K562 (cell line): Measurements from ENCODE around the gene LIPI. TPM values are rescaled to one million over a fixed set of nuclear protein-coding genes. Genes with fewer than 3 reads are reported as not detected.

Experiments
- ATF1 ChIP-seq, 2 experiments: fragments of 450-650 bp in 1 of 2; IDR thresholded peaks; 2 replicates each; pipeline ENCODE4 v1.6.1; 2016; ENCODE audit warnings: missing compliant biosample characterization in 1 of 2, missing genetic modification characterization in 1 of 2
- CBX8 ChIP-seq: fragments of 200-600 bp; sonication (generic); IDR thresholded peaks from 2 replicates; pipeline ENCODE4 v1.6.1; 2012; ENCODE audit warnings: borderline replicate concordance, mixed run types, low read depth, mild to moderate bottlenecking, moderate library complexity, mixed read lengths, low read length, control low read depth, inconsistent platforms; ENCODE audit not compliant: poor library complexity, severe bottlenecking; ENCODE audit errors: extremely low read depth
- GABPB2 ChIP-seq: fragments of 250-450 bp; sonication (Bioruptor Pico); conservative IDR thresholded peaks from 2 replicates; pipeline ENCODE4 v1.5.1; 2021; ENCODE audit warnings: mild to moderate bottlenecking
- HDAC3 ChIP-seq: fragments of 450-650 bp; IDR thresholded peaks from 2 replicates; pipeline ENCODE4 v1.6.1; 2018; ENCODE audit warnings: borderline replicate concordance, mild to moderate bottlenecking, moderate library complexity; ENCODE audit not compliant: partially characterized antibody
- MAZ ChIP-seq, 2 experiments: fragments of 450-650 bp in 1 of 2; sonication (generic) in 1 of 2; formaldehyde crosslinking; IDR thresholded peaks in 1 of 2; conservative IDR thresholded peaks in 1 of 2; 2 replicates each; pipeline versions ENCODE4 v1.4.0 to v1.5.0; 2020; ENCODE audit warnings: mild to moderate bottlenecking in 1 of 2, missing genetic modification reagents in 1 of 2
- NELFE ChIP-seq: IDR thresholded peaks from 2 replicates; pipeline ENCODE4 v1.6.1; 2011; ENCODE audit warnings: mild to moderate bottlenecking; ENCODE audit not compliant: insufficient read depth, insufficient read length
- NFE2 ChIP-seq: IDR thresholded peaks from 2 replicates; pipeline ENCODE4 v1.6.1; 2014; ENCODE audit warnings: antibody characterized with exemption, low read depth
- NRF1 ChIP-seq, 2 experiments: fragments of 450-650 bp; IDR thresholded peaks in 1 of 2; conservative IDR thresholded peaks in 1 of 2; 2 replicates each; pipeline ENCODE4 v1.6.1; 2014; ENCODE audit warnings: mild to moderate bottlenecking in 2 of 2
- PYGO2 ChIP-seq: fragments of 450-650 bp; IDR thresholded peaks from 2 replicates; pipeline ENCODE4 v1.6.1; 2016; ENCODE audit warnings: mild to moderate bottlenecking, missing genetic modification characterization, moderate library complexity, missing compliant biosample characterization
- RBM39 ChIP-seq: fragments of 200-400 bp; formaldehyde crosslinking; optimal IDR thresholded peaks from 2 replicates; pipeline ENCODE3; 2018; ENCODE audit warnings: low read depth, low read length
- TRIM25 ChIP-seq: fragments of 450-650 bp; IDR thresholded peaks from 2 replicates; pipeline ENCODE4 v1.7.0; 2016; ENCODE audit warnings: borderline replicate concordance
- TRIM28 ChIP-seq: fragments of 450-650 bp; IDR thresholded peaks from 2 replicates; pipeline ENCODE4 v1.6.1; 2017
- ZBTB33 ChIP-seq: sonication (generic); formaldehyde crosslinking; IDR thresholded peaks from 2 replicates; pipeline ENCODE4 v1.8.1; 2023; ENCODE audit warnings: mild to moderate bottlenecking, missing genetic modification reagents
- ZFX ChIP-seq: sonication (generic); formaldehyde crosslinking; IDR thresholded peaks from 2 replicates; pipeline ENCODE4 v1.8.0; 2022; ENCODE audit warnings: mild to moderate bottlenecking, missing genetic modification reagents, moderate library complexity
- ZKSCAN1 ChIP-seq: fragments of 150-350 bp; IDR thresholded peaks from 2 replicates; pipeline ENCODE4 v1.6.1; 2016; ENCODE audit warnings: low read depth, low read length
- ZNF184 ChIP-seq: sonication (generic); formaldehyde crosslinking; IDR thresholded peaks from 2 replicates; pipeline ENCODE4 v1.5.0; 2020; ENCODE audit warnings: missing genetic modification reagents
- ZNF324 ChIP-seq: fragments of 250-450 bp; sonication (Bioruptor Pico); IDR thresholded peaks from 2 replicates; pipeline ENCODE4 v1.4.0; 2020; ENCODE audit warnings: mild to moderate bottlenecking
- ZNF444 ChIP-seq: fragments of 250-450 bp; sonication (Bioruptor Pico); IDR thresholded peaks from 2 replicates; pipeline ENCODE4 v1.4.0; 2020; ENCODE audit warnings: mild to moderate bottlenecking, moderate library complexity
- ZNF507 ChIP-seq: conservative IDR thresholded peaks from 2 replicates; pipeline ENCODE4 v1.6.1; 2017; ENCODE audit warnings: missing genetic modification characterization, missing compliant biosample characterization
- polyA plus RNA-seq, 8 experiments: library from polyadenylated mRNA; depleted of rRNA in 4 of 8; stranded (reverse) in 5 of 8; unstranded in 3 of 8; fragments of >200 nt; fragmentation: Nextera tagmentation in 2 of 8; fragmentation: Illumina TruSeq in 1 of 8; extraction: Ambion mirVana in 2 of 8; extraction: Trizol in 1 of 8; gene quantifications; 2 replicates each; pipeline versions ENCODE4 v1.2.1 to v1.2.3, GENCODE V29; 2011 to 2014; ENCODE audit warnings: inconsistent platforms in 1 of 8, missing spikeins in 1 of 8
- total RNA-seq, 7 experiments: library from RNA; depleted of rRNA in 6 of 7; stranded (reverse); fragments of >200 nt in 6 of 7; fragmentation: Illumina TruSeq in 2 of 7; extraction: Trizol in 2 of 7; gene quantifications; 2 replicates each; pipeline versions ENCODE4 v1.2.1 to v1.2.3, GENCODE V29; 2011 to 2021; ENCODE audit warnings: low replicate concordance in 1 of 7
- TF ChIP-seq, protein P1 (sequence below): sonication (generic); formaldehyde crosslinking; IDR thresholded peaks from 2 replicates; pipeline ENCODE4 v1.8.0; 2022; ENCODE audit warnings: mild to moderate bottlenecking, missing genetic modification reagents
- TF ChIP-seq, protein P2 (sequence below): fragments of 250-450 bp; sonication (Bioruptor Pico); IDR thresholded peaks from 2 replicates; pipeline ENCODE4 v1.5.0; 2021; ENCODE audit warnings: mild to moderate bottlenecking, borderline replicate concordance

Gene LIPI
- total and polyA plus RNA-seq, 9 of the 15 experiments (the other 6 are each of a cell fraction or from before 2014, with no cell fraction given): not detected

DNA sequence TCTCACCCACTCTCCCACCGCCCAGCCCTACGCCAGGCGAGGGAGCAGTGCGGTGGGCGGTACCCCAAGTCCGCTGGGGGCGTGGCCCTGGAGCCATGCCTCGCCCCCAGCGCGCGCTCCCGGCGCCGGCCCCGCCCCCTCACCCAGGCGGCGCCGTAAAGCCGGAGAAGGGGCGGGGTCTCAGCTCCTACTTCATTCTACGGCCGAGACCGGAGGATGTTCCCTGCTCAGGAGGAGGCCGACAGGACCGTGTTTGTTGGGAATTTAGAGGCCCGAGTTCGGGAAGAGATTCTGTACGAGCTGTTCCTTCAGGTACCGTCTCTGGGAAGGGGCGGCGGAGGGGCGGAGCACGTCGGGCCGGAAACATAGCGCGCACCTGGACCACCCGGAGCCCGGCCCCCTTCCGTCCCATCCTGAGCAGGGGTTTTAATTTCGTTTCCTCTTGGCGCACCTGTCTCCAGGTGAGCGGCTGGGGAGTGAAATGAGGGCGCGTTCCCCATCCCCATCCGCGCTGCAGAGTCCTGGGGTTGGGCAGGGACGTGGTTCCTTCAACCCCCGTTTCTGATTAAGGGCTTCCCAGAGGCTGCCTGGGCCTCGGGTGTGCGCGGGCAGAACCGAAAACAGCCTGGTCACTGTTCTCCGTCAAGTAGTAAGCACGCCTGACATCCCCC lies 5.4 kb upstream of the LIPI start, which contains the start of gene RBM11 (continued):
- no peak for TF ChIP-seq ZNF444
- TF ChIP-seq, protein P1, sequence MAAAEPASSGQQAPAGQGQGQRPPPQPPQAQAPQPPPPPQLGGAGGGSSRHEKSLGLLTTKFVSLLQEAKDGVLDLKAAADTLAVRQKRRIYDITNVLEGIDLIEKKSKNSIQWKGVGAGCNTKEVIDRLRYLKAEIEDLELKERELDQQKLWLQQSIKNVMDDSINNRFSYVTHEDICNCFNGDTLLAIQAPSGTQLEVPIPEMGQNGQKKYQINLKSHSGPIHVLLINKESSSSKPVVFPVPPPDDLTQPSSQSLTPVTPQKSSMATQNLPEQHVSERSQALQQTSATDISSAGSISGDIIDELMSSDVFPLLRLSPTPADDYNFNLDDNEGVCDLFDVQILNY: no peak
- TF ChIP-seq, protein P2, sequence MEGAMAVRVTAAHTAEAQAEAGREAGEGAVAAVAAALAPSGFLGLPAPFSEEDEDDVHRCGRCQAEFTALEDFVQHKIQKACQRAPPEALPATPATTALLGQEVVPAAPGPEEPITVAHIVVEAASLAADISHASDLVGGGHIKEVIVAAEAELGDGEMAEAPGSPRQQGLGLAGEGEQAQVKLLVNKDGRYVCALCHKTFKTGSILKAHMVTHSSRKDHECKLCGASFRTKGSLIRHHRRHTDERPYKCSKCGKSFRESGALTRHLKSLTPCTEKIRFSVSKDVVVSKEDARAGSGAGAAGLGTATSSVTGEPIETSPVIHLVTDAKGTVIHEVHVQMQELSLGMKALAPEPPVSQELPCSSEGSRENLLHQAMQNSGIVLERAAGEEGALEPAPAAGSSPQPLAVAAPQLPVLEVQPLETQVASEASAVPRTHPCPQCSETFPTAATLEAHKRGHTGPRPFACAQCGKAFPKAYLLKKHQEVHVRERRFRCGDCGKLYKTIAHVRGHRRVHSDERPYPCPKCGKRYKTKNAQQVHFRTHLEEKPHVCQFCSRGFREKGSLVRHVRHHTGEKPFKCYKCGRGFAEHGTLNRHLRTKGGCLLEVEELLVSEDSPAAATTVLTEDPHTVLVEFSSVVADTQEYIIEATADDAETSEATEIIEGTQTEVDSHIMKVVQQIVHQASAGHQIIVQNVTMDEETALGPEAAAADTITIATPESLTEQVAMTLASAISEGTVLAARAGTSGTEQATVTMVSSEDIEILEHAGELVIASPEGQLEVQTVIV (CRISPR knock-in tag): no peak
- TF ChIP-seq ZBTB33: no peak
- TF ChIP-seq ZFX (CRISPR knock-in tag): peak; percentile 42
- peak; percentile 71 to 75 for TF ChIP-seq NRF1 (conservative IDR thresholded peaks at IDR 0.05 in 1 of 2, IDR thresholded peaks at IDR 0.05 in 1 of 2)
- no peak for TF ChIP-seq ZNF324
- no peak for TF ChIP-seq HDAC3
- TF ChIP-seq CBX8: no peak
- no peak for TF ChIP-seq RBM39
- no peak for TF ChIP-seq TRIM25
- no peak for TF ChIP-seq GABPB2 (CRISPR knock-in tag)
- TF ChIP-seq PYGO2 (tag): no peak
- TF ChIP-seq NFE2: 0 out of 2 replicates have a peak, but pooled peaks have one; percentile 9
- TF ChIP-seq TRIM28: no peak
- TF ChIP-seq ATF1 (CRISPR knock-in tag; IDR thresholded peaks at IDR 0.05): no peak
- TF ChIP-seq ATF1 (tag; IDR thresholded peaks at IDR 0.05): peak; percentile 5; the same call in 1 of the 2 replicates
- peak in 1 of 2 experiments; percentile 42; a peak in 1 of 4 replicates for TF ChIP-seq MAZ (CRISPR knock-in tag; conservative IDR thresholded peaks at IDR 0.05 in 1 of 2, IDR thresholded peaks at IDR 0.05 in 1 of 2)
- TF ChIP-seq ZKSCAN1: no peak
- TF ChIP-seq NELFE: no peak
- no peak for TF ChIP-seq ZNF184 (CRISPR knock-in tag)
- TF ChIP-seq ZNF507 (tag): no peak
